A673 (cell line): Measurements from ENCODE around the gene DNAH10. TPM values are rescaled to one million over a fixed set of nuclear protein-coding genes. Genes with fewer than 3 reads are reported as not detected.

ENCODE experiments used
- BruUV-seq: library from RNA; stranded (reverse); fragments of 400-500 nt; replicated peaks from 2 replicates; lab custom pipeline; 2021; lab: Mats Ljungman, UMichigan
- CTCF ChIA-PET: fragments of 300-600 bp; sonication (Branson Sonifier 250); formaldehyde crosslinking; loops from one replicate; lab custom pipeline; 2022; ENCODE audit warnings: antibody characterized with exemption; lab: Charles Lee
- POLR2A ChIA-PET: fragments of 300-600 bp; sonication (Branson Sonifier 250); formaldehyde crosslinking; loops from one replicate; lab custom pipeline; 2022; ENCODE audit warnings: antibody characterized with exemption; ENCODE audit not compliant: low non-redundant PET; lab: Charles Lee
- DNase-seq: peaks from one replicate; pipeline ENCODE4 v3.0.0-alpha.2; 2015; ENCODE audit warnings: low spot score
- H3K27ac ChIP-seq: fragments of 200-600 bp; sonication (generic); 2 replicates; pipeline ENCODE4 v1.5.1; 2016; ENCODE audit warnings: mixed run types, low read depth, mild to moderate bottlenecking, mixed read lengths, antibody characterized with exemption, low read length; ENCODE audit not compliant: poor library complexity, severe bottlenecking
- H3K27me3 ChIP-seq: fragments of 200-600 bp; sonication (generic); replicated peaks from 2 replicates; pipeline ENCODE4 v1.6.1; 2017; ENCODE audit warnings: mixed run types, low read depth, mild to moderate bottlenecking, mixed read lengths, antibody characterized with exemption, low read length; ENCODE audit not compliant: insufficient read depth, poor library complexity
- H3K36me3 ChIP-seq: fragments of 200-600 bp; sonication (generic); 2 replicates; pipeline ENCODE4 v1.6.1; 2016; ENCODE audit warnings: mixed run types, mild to moderate bottlenecking, mixed read lengths, antibody characterized with exemption, low read length; ENCODE audit not compliant: insufficient read depth, poor library complexity, severe bottlenecking
- H3K4me1 ChIP-seq: fragments of 200-600 bp; sonication (generic); 2 replicates; pipeline ENCODE4 v1.6.1; 2017; ENCODE audit warnings: mixed run types, mild to moderate bottlenecking, mixed read lengths, antibody characterized with exemption, low read length; ENCODE audit not compliant: insufficient read depth, poor library complexity, severe bottlenecking
- H3K4me3 ChIP-seq: fragments of 200-600 bp; sonication (generic); 2 replicates; pipeline ENCODE4 v1.5.1; 2016; ENCODE audit warnings: low read depth, mixed run types, mild to moderate bottlenecking, mixed read lengths, low read length; ENCODE audit not compliant: poor library complexity, severe bottlenecking
- H3K9me3 ChIP-seq: fragments of 200-600 bp; sonication (generic); 2 replicates; pipeline ENCODE4 v1.6.1; 2016; ENCODE audit warnings: mixed run types, low read depth, mild to moderate bottlenecking, mixed read lengths, antibody characterized with exemption, low read length; ENCODE audit not compliant: poor library complexity, severe bottlenecking
- EZH2 ChIP-seq: fragments of 200-600 bp; sonication (generic); IDR thresholded peaks from 2 replicates; pipeline ENCODE4 v1.6.1; 2017; ENCODE audit warnings: borderline replicate concordance, low read depth, mild to moderate bottlenecking, mixed read lengths, antibody characterized with exemption, low read length; ENCODE audit not compliant: poor library complexity, severe bottlenecking
- intact Hi-C: fragments of 100-400 bp; cut with micrococcal nuclease; formaldehyde crosslinking; loops from one replicate; pipeline ENCODE4 v1.10.0; 2022; ENCODE audit not compliant: unreplicated experiment
- total RNA-seq: library from RNA; stranded (reverse); gene quantifications from 2 replicates; pipeline ENCODE4 v1.2.3, GENCODE V29; 2021
- TF ChIP-seq, protein P1 (sequence below): fragments of 300-800, 200-600 bp; sonication (generic); conservative IDR thresholded peaks from 2 replicates; pipeline ENCODE4 v1.5.1; 2017; ENCODE audit warnings: low read depth, mild to moderate bottlenecking, antibody characterized with exemption, low read length, moderate library complexity, mixed read lengths

Gene DNAH10
- total RNA-seq, 1 experiment from 2014 or later = 1.1 TPM

GRCh38 chr12:123937707-123938591 lies 175.8 kb downstream of the DNAH10 start:
- ChIA-PET POLR2A (no interaction called here), CTCF (interaction anchor here (1.1 kb wide), 1 partner anchor 32 kb away, joined by 3 read pairs; no protein-coding TSS in a partner anchor)
- H3K9me3 ChIP-seq = no peaks in the 10 kb centered on the region
- BruUV-seq = no TSS peak
- TF ChIP-seq, protein P1, sequence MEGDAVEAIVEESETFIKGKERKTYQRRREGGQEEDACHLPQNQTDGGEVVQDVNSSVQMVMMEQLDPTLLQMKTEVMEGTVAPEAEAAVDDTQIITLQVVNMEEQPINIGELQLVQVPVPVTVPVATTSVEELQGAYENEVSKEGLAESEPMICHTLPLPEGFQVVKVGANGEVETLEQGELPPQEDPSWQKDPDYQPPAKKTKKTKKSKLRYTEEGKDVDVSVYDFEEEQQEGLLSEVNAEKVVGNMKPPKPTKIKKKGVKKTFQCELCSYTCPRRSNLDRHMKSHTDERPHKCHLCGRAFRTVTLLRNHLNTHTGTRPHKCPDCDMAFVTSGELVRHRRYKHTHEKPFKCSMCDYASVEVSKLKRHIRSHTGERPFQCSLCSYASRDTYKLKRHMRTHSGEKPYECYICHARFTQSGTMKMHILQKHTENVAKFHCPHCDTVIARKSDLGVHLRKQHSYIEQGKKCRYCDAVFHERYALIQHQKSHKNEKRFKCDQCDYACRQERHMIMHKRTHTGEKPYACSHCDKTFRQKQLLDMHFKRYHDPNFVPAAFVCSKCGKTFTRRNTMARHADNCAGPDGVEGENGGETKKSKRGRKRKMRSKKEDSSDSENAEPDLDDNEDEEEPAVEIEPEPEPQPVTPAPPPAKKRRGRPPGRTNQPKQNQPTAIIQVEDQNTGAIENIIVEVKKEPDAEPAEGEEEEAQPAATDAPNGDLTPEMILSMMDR = no peak
- no peak for TF ChIP-seq EZH2
- no peaks in the 10 kb centered on the region for H3K4me1 ChIP-seq
- H3K4me3 ChIP-seq = no peak overlapping the region
- no peaks in the 10 kb centered on the region for H3K27me3 ChIP-seq
- H3K36me3 ChIP-seq = no peaks in the 10 kb centered on the region
- no peak for DNase-seq
- intact Hi-C loops = no loop called here
- H3K27ac ChIP-seq = no peak overlapping the region

DNA sequence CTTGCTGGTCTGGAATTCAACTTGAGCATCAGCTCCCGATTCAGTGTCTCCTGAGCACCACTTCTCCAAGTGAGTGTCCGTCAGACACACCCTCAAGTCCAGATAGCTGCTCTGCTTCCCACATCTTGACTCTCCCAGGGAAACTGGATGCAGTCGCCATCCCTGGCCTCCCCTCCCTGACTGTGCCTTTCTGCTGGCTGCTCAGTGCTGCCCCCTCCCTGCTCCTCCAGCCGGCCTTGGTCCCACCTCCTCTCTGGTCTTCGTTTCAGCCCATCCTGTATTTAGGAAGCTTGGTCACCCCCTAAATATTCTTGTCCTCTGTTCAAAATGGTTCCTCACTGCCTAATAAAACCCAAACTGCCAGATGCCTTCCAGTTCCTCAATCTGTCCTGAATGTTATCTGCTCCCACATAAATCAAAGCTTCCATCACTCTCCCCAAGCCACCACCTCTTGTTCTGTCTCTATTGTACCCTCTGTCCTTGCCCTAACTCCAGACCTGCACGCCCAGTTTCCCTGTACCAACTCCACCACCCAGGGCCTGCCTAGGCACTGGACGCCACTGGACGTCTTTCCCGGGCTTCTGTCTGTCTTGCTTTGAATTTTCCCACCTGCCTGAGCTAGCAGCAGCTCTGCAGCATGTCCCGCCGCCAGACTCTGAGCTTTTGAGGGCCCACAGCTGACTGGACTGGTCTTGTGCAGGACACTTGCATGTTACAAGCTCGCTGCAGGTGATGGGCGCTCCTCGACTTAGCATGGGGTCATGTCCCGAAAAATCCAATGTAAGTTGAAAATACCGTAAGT lies 176.8 kb downstream of the DNAH10 start:
- BruUV-seq = no TSS peak

More for the DNA sequence above, 176.8 kb downstream of the DNAH10 start:
- POLR2A ChIA-PET = no interaction called here
- Histone ChIP-seq H3K4me3 (no peak overlapping the region), H3K27ac (no peak overlapping the region), H3K9me3 (no peaks in the 10 kb centered on the region), H3K4me1 (no peaks in the 10 kb centered on the region), H3K36me3 (no peaks in the 10 kb centered on the region), H3K27me3 (no peaks in the 10 kb centered on the region)
- no peak for TF ChIP-seq EZH2
- TF ChIP-seq, protein P1 = peak; percentile 54
- DNase-seq = no peak
- CTCF ChIA-PET = interaction anchor here (1.1 kb wide), 1 partner anchor 33 kb away, joined by 3 read pairs; no protein-coding TSS in a partner anchor
- intact Hi-C loops = no loop called here
